Sigmoid colon (tissue), 4 donors: ENCODE results near the gene UNC5CL.

Experiments used
- CTCF ChIP-seq, 4 experiments: fragments of 450-650 bp in 3 of 4; fragments of 200-600 bp in 1 of 4; IDR thresholded peaks; one replicate each; pipeline ENCODE4 v1.5.1; 2016 to 2019; ENCODE audit warnings: antibody characterized with exemption in 4 of 4, mild to moderate bottlenecking in 3 of 4, moderate library complexity in 2 of 4
- POLR2A ChIP-seq, 2 donors: fragments of 450-650 bp; IDR thresholded peaks; one replicate each; pipeline ENCODE4 v1.6.1; 2016; ENCODE audit warnings: antibody characterized with exemption in 2 of 2, mild to moderate bottlenecking in 2 of 2, moderate library complexity in 2 of 2
- POLR2AphosphoS5 ChIP-seq, 4 donors: sonication (generic); formaldehyde crosslinking; IDR thresholded peaks; one replicate each; pipeline ENCODE4 v1.6.1; 2017; ENCODE audit warnings: antibody characterized with exemption in 4 of 4

DNA sequence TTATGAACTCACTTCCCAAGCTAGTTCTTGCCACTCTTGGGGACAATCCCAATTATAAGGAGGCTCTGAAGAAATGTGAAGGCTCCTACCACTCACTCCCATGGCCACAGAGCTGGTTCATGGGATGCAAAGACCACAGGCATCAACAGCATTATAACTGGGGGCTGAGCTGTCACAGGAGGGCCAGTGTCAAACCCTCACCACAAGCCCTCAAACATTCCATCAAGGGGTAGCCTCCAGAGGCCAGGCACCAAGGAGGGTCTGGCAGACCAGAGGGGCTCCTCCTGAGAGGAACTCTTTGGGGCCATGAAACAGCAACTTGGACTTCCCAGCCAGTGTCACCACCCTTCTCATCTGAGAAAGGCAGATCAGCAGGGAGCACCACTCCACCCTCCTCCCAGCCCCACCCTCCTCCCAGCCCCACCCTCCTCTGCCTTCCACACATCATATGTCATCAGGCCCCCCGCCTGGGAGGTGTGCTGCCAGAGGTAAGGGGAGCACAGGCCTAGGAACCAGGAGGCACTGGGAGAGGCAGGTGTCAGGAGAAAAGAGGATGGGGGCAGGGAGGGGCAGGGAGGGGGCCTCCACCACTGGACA, 2.0 kb upstream of the UNC5CL start:
- TF ChIP-seq POLR2AphosphoS5 (IDR thresholded peaks at IDR 0.05) (no peak), CTCF (IDR thresholded peaks at IDR 0.05) (no peak), POLR2A (IDR thresholded peaks at IDR 0.05) (no peak)
